ENCODE data around the gene MICU1. TPM values are rescaled to one million over a fixed set of nuclear protein-coding genes. Genes with fewer than 3 reads are reported as not detected.

The MICU1 gene
- total RNA-seq, 1 experiment from 2014 or later: 39.4 TPM

DNA sequence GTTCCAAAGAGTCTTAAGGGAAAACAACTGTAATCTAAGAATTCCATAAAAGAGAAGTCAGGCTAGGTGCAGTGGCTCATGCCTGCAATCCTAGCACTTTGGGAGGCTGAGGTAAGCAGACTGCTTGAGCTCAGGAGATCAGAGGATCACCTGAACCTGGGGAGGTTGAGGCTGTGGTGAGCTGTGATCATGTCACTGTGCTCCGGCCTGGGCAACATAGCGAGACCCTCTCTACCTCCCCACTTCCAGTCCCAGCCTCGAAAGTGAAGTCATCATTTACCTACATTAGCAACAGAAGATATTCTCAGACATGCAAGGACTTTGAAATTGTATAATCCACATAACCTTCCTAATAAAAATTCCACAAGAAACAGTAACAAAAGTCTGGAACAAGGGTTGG is 141.4 kb downstream of the MICU1 start:
- H3K27ac ChIP-seq (ENCODE audit: low read depth, low read length): no peak overlapping the region
- no peak overlapping the region for H2AFZ ChIP-seq (ENCODE audit: low read depth, low read length, poor library complexity, severe bottlenecking)
- H3K4me1 ChIP-seq (ENCODE audit: control insufficient read depth in 1 of 2, insufficient read depth in 2 of 2, low read length in 2 of 2): no peaks in the 10 kb centered on the region
- H3K36me3 ChIP-seq (ENCODE audit: control insufficient read depth in 1 of 2, insufficient read depth in 2 of 2, low read length in 2 of 2): no peaks in the 10 kb centered on the region
- no peak for DNase-seq (ENCODE audit: low read depth, low spot score)
- ChIA-PET RAD21 (ENCODE audit: low non-redundant PET in 1 of 2, low total read pairs in 2 of 2, uncharacterized antibody in 2 of 2, unreplicated experiment in 2 of 2) (no interaction called here), CTCF (no interaction called here), POLR2A (no interaction called here)
- H3K4me2 ChIP-seq (ENCODE audit: low read length): no peak overlapping the region
- no peaks in the 10 kb centered on the region for H3K9me2 ChIP-seq (ENCODE audit: insufficient read depth)
- no peaks in the 10 kb centered on the region for H4K20me1 ChIP-seq (ENCODE audit: insufficient read depth)
- no TSS peak for BruUV-seq (replicated peaks)
- no peaks in the 10 kb centered on the region for H3K27me3 ChIP-seq (ENCODE audit: insufficient read depth, low read length)
- ATAC-seq: no peak
- TF ChIP-seq EGR1 (IDR thresholded peaks at IDR 0.05; ENCODE audit: low read depth) (no peak), ELF1 (IDR thresholded peaks at IDR 0.05; ENCODE audit: borderline replicate concordance, low read depth) (no peak), MAX (IDR thresholded peaks at IDR 0.05) (no peak), POLR2A (IDR thresholded peaks at IDR 0.05; ENCODE audit: borderline replicate concordance, extremely low read depth, insufficient read depth, insufficient read length) (no peak), POLR2AphosphoS5 (IDR thresholded peaks at IDR 0.05; ENCODE audit: low read depth, low read length) (no peak), EZH2phosphoT487 (IDR thresholded peaks at IDR 0.05; ENCODE audit: borderline replicate concordance) (no peak), YY1 (IDR thresholded peaks at IDR 0.05; ENCODE audit: extremely low read depth, insufficient replicate concordance, low read depth, low read length) (no peak), SIN3A (IDR thresholded peaks at IDR 0.05; ENCODE audit: low read depth) (no peak), JUND (IDR thresholded peaks at IDR 0.05) (no peak), RAD21 (IDR thresholded peaks at IDR 0.05; ENCODE audit: low read depth) (no peak), REST (IDR thresholded peaks at IDR 0.05; ENCODE audit: low read depth) (no peak), FOSL1 (IDR thresholded peaks at IDR 0.05; ENCODE audit: low read depth) (no peak), SRF (IDR thresholded peaks at IDR 0.05; ENCODE audit: low read depth) (no peak), ZFX (IDR thresholded peaks at IDR 0.05) (no peak)
- TF ChIP-seq, protein P1, sequence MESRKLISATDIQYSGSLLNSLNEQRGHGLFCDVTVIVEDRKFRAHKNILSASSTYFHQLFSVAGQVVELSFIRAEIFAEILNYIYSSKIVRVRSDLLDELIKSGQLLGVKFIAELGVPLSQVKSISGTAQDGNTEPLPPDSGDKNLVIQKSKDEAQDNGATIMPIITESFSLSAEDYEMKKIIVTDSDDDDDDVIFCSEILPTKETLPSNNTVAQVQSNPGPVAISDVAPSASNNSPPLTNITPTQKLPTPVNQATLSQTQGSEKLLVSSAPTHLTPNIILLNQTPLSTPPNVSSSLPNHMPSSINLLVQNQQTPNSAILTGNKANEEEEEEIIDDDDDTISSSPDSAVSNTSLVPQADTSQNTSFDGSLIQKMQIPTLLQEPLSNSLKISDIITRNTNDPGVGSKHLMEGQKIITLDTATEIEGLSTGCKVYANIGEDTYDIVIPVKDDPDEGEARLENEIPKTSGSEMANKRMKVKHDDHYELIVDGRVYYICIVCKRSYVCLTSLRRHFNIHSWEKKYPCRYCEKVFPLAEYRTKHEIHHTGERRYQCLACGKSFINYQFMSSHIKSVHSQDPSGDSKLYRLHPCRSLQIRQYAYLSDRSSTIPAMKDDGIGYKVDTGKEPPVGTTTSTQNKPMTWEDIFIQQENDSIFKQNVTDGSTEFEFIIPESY (IDR thresholded peaks at IDR 0.05; ENCODE audit: extremely low read depth, insufficient replicate concordance, low read length): no peak
- TF ChIP-seq, protein P2, sequence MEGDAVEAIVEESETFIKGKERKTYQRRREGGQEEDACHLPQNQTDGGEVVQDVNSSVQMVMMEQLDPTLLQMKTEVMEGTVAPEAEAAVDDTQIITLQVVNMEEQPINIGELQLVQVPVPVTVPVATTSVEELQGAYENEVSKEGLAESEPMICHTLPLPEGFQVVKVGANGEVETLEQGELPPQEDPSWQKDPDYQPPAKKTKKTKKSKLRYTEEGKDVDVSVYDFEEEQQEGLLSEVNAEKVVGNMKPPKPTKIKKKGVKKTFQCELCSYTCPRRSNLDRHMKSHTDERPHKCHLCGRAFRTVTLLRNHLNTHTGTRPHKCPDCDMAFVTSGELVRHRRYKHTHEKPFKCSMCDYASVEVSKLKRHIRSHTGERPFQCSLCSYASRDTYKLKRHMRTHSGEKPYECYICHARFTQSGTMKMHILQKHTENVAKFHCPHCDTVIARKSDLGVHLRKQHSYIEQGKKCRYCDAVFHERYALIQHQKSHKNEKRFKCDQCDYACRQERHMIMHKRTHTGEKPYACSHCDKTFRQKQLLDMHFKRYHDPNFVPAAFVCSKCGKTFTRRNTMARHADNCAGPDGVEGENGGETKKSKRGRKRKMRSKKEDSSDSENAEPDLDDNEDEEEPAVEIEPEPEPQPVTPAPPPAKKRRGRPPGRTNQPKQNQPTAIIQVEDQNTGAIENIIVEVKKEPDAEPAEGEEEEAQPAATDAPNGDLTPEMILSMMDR (IDR thresholded peaks at IDR 0.05 in 2 of 3, conservative IDR thresholded peaks at IDR 0.05 in 1 of 3; ENCODE audit: borderline replicate concordance in 1 of 3, insufficient read depth in 1 of 3, low read depth in 2 of 3, low read length in 2 of 3): no peak
- no peaks in the 10 kb centered on the region for H3K9me3 ChIP-seq (ENCODE audit: control insufficient read depth in 1 of 2, insufficient read depth in 1 of 2, low read depth in 1 of 2, low read length in 2 of 2)
- H3K9ac ChIP-seq (ENCODE audit: low read length): no peak overlapping the region
- no peak overlapping the region for H3K4me3 ChIP-seq (replicated peaks in 1 of 2; ENCODE audit: low read depth in 1 of 2, low read length in 2 of 2)
- intact Hi-C loops (cut with micrococcal nuclease): no loop called here
- no peaks in the 10 kb centered on the region for H3K79me2 ChIP-seq (ENCODE audit: insufficient read depth, low read length)

Data from HCT116 (cell line).